Measurements from ENCODE around the gene DENND5A.

GRCh38 chr11:9089636-9090035, 175.5 kb downstream of the DENND5A start:
- TF ChIP-seq, protein P1, sequence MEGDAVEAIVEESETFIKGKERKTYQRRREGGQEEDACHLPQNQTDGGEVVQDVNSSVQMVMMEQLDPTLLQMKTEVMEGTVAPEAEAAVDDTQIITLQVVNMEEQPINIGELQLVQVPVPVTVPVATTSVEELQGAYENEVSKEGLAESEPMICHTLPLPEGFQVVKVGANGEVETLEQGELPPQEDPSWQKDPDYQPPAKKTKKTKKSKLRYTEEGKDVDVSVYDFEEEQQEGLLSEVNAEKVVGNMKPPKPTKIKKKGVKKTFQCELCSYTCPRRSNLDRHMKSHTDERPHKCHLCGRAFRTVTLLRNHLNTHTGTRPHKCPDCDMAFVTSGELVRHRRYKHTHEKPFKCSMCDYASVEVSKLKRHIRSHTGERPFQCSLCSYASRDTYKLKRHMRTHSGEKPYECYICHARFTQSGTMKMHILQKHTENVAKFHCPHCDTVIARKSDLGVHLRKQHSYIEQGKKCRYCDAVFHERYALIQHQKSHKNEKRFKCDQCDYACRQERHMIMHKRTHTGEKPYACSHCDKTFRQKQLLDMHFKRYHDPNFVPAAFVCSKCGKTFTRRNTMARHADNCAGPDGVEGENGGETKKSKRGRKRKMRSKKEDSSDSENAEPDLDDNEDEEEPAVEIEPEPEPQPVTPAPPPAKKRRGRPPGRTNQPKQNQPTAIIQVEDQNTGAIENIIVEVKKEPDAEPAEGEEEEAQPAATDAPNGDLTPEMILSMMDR (IDR thresholded peaks at IDR 0.05; ENCODE audit: low read depth, low read length, missing input control), result no peak
- TF ChIP-seq ATF3 (IDR thresholded peaks at IDR 0.05), result no peak

All from liver (tissue), 3 donors.